GM12878 (cell line): ENCODE results near the gene KIAA1328.

ENCODE experiments used
- CTCF ChIP-seq, 3 experiments: IDR thresholded peaks in 2 of 3; conservative IDR thresholded peaks in 1 of 3; 2 replicates each; pipeline ENCODE4 v1.5.1; 2011; ENCODE audit warnings: low read depth in 3 of 3, low read length in 3 of 3, mild to moderate bottlenecking in 3 of 3, control low read depth in 2 of 3, moderate library complexity in 2 of 3, inconsistent platforms in 1 of 3, mixed read lengths in 1 of 3; ENCODE audit not compliant: control insufficient read depth in 2 of 3, insufficient read depth in 1 of 3; ENCODE audit errors: extremely low read depth in 1 of 3
- FOXM1 ChIP-seq: IDR thresholded peaks from 2 replicates; pipeline ENCODE4 v1.6.1; 2012; ENCODE audit warnings: low read depth, mild to moderate bottlenecking, inconsistent platforms, low read length, moderate library complexity

- TF ChIP-seq FOXM1 = no peak
- TF ChIP-seq CTCF (IDR thresholded peaks at IDR 0.05 in 2 of 3, conservative IDR thresholded peaks at IDR 0.05 in 1 of 3; ENCODE audit: control insufficient read depth in 2 of 3, extremely low read depth in 1 of 3, insufficient read depth in 1 of 3, low read depth in 3 of 3, low read length in 3 of 3) = no peak
These were observed 447.4 kb downstream of the KIAA1328 start for GRCh38 chr18:37276111-37276890.
